Measurements from ENCODE around the gene OGFRL1.

OGFRL1 gene

GRCh38 chr6:71333050-71333449, 44.4 kb downstream of the OGFRL1 start:
- no peak for DNase-seq (ENCODE audit: low read depth in 2 of 3, low spot score in 1 of 3)

GRCh38 chr6:71333697-71334096, 45.1 kb downstream of the OGFRL1 start:
- no peak for DNase-seq (ENCODE audit: low read depth in 2 of 3, low spot score in 1 of 3)

GRCh38 chr6:71334768-71335167, 46.2 kb downstream of the OGFRL1 start:
- DNase-seq (ENCODE audit: low read depth in 2 of 3, low spot score in 1 of 3) = no peak

GRCh38 chr6:71335544-71335943, 46.9 kb downstream of the OGFRL1 start:
- DNase-seq (ENCODE audit: low read depth in 2 of 3, low spot score in 1 of 3) = no peak

- no peak for DNase-seq (ENCODE audit: low read depth in 2 of 3, low spot score in 1 of 3)
These were observed 48.3 kb downstream of the OGFRL1 start for GRCh38 chr6:71336901-71337300.

- DNase-seq (ENCODE audit: low read depth in 2 of 3, low spot score in 1 of 3) = no peak
These were observed 50.1 kb downstream of the OGFRL1 start for GRCh38 chr6:71338540-71339316.

GRCh38 chr6:71342772-71343171, 54.2 kb downstream of the OGFRL1 start:
- DNase-seq (ENCODE audit: low read depth in 2 of 3, low spot score in 1 of 3) = no peak

- DNase-seq (ENCODE audit: low read depth in 2 of 3, low spot score in 1 of 3) = no peak
These were observed 57.1 kb downstream of the OGFRL1 start for GRCh38 chr6:71345476-71346333.

- DNase-seq (ENCODE audit: low read depth in 2 of 3, low spot score in 1 of 3) = no peak
These were observed 57.7 kb downstream of the OGFRL1 start for GRCh38 chr6:71346334-71346694.

- no peak for DNase-seq (ENCODE audit: low read depth in 2 of 3, low spot score in 1 of 3)
These were observed 58.5 kb downstream of the OGFRL1 start for GRCh38 chr6:71347119-71347518.

GRCh38 chr6:71349395-71349794, 60.8 kb downstream of the OGFRL1 start:
- DNase-seq (ENCODE audit: low read depth in 2 of 3, low spot score in 1 of 3) = no peak

- no peak for DNase-seq (ENCODE audit: low read depth in 2 of 3, low spot score in 1 of 3)
These were observed 61.5 kb downstream of the OGFRL1 start for GRCh38 chr6:71349976-71350615.

GRCh38 chr6:71351190-71351589, 62.6 kb downstream of the OGFRL1 start:
- DNase-seq (ENCODE audit: low read depth in 2 of 3, low spot score in 1 of 3) = no peak

Measured in stimulated activated CD4-positive, alpha-beta T cell treated with anti-CD3 and anti-CD28 coated beads, Interleukin-12 subunit alpha, Interleukin-12 subunit beta, amount 100 ng/mL, for 48 hours (primary cell).